MM.1S (cell line): Measurements from ENCODE around the gene SREBF2.

Experiments used
- DNase-seq: peaks from one replicate; pipeline ENCODE4 v3.0.0-alpha.2; 2015
- H2AFZ ChIP-seq: fragments of 300-600 bp; sonication (generic); 2 replicates; pipeline ENCODE4 v1.6.0; 2016; ENCODE audit warnings: antibody characterized with exemption, low read length
- H3F3A ChIP-seq: fragments of 300-600 bp; sonication (generic); 2 replicates; pipeline ENCODE4 v1.6.1; 2016; ENCODE audit warnings: mild to moderate bottlenecking, antibody characterized with exemption, low read length, moderate library complexity, mixed read lengths; ENCODE audit not compliant: insufficient read depth
- H3K27ac ChIP-seq: fragments of 300-600 bp; sonication (generic); 2 replicates; pipeline ENCODE4 v1.5.1; 2016; ENCODE audit warnings: mild to moderate bottlenecking, low read length
- H3K27me3 ChIP-seq: fragments of 300-600 bp; sonication (generic); replicated peaks from 2 replicates; pipeline ENCODE4 v1.6.0; 2016; ENCODE audit warnings: low read length; ENCODE audit not compliant: insufficient read depth
- H3K36me3 ChIP-seq: fragments of 300-600 bp; sonication (generic); replicated peaks from 2 replicates; pipeline ENCODE4 v1.6.1; 2016; ENCODE audit warnings: mild to moderate bottlenecking, low read length, mixed read lengths; ENCODE audit not compliant: insufficient read depth
- H3K4me1 ChIP-seq: fragments of 300-600 bp; sonication (generic); 2 replicates; pipeline ENCODE4 v1.6.1; 2016; ENCODE audit warnings: low read length, mixed read lengths
- H3K4me2 ChIP-seq: fragments of 300-600 bp; sonication (generic); 2 replicates; pipeline ENCODE4 v1.6.0; 2016; ENCODE audit warnings: low read depth, low read length
- H3K4me3 ChIP-seq: fragments of 300-600 bp; sonication (generic); 2 replicates; pipeline ENCODE4 v1.5.1; 2016; ENCODE audit warnings: low read length, mixed read lengths
- H3K79me2 ChIP-seq: fragments of 300-600 bp; sonication (generic); 2 replicates; pipeline ENCODE4 v1.6.1; 2016; ENCODE audit warnings: mixed run types, low read length, mixed read lengths
- H3K9ac ChIP-seq: fragments of 300-600 bp; sonication (generic); 2 replicates; pipeline ENCODE4 v1.6.1; 2016; ENCODE audit warnings: low read length, mixed read lengths
- H3K9me2 ChIP-seq: fragments of 300-600 bp; sonication (generic); replicated peaks from 2 replicates; pipeline ENCODE4 v1.6.1; 2016; ENCODE audit warnings: mild to moderate bottlenecking, low read length, mixed read lengths; ENCODE audit not compliant: insufficient read depth
- H3K9me3 ChIP-seq: fragments of 300-600 bp; sonication (generic); replicated peaks from 2 replicates; pipeline ENCODE4 v1.6.1; 2016; ENCODE audit warnings: mild to moderate bottlenecking, low read length, mixed read lengths; ENCODE audit not compliant: insufficient read depth
- H4K20me1 ChIP-seq: fragments of 300-600 bp; sonication (generic); 2 replicates; pipeline ENCODE4 v1.6.1; 2016; ENCODE audit warnings: mild to moderate bottlenecking, low read length, moderate library complexity, mixed read lengths; ENCODE audit not compliant: insufficient read depth
- CTCF ChIP-seq: fragments of 300-600 bp; sonication (generic); IDR thresholded peaks from 2 replicates; pipeline ENCODE4 v1.5.1; 2016; ENCODE audit warnings: antibody characterized with exemption, low read length, mixed read lengths
- EZH2 ChIP-seq: fragments of 300-600 bp; sonication (generic); optimal IDR thresholded peaks from 2 replicates; pipeline ENCODE3; 2017; ENCODE audit warnings: low read depth, mild to moderate bottlenecking, antibody characterized with exemption, low read length, mixed read lengths
- EZH2phosphoT487 ChIP-seq: fragments of 300-600 bp; sonication (generic); IDR thresholded peaks from 2 replicates; pipeline ENCODE4 v1.6.1; 2018; ENCODE audit warnings: antibody characterized with exemption, low read length

The SREBF2 gene

GRCh38 chr22:41826021-41826420 lies 6.9 kb upstream of the SREBF2 start:
- H3K4me2 ChIP-seq, result no peak overlapping the region
- no peak for DNase-seq
- H3K9ac ChIP-seq, result no peak overlapping the region
- TF ChIP-seq CTCF, result no peak
- no peak for TF ChIP-seq EZH2
- no peak for TF ChIP-seq EZH2phosphoT487
- no peaks in the 10 kb centered on the region for H3K9me2 ChIP-seq
- H4K20me1 ChIP-seq, result no peaks in the 10 kb centered on the region
- no peaks in the 10 kb centered on the region for H3K79me2 ChIP-seq
- no peak overlapping the region for H3K4me3 ChIP-seq
- H3K9me3 ChIP-seq, result no peaks in the 10 kb centered on the region
- H3F3A ChIP-seq, result peaks cover 23% of the 10 kb centered on the region
- no peaks in the 10 kb centered on the region for H3K36me3 ChIP-seq
- H3K4me1 ChIP-seq, result peaks cover 30% of the 10 kb centered on the region
- H2AFZ ChIP-seq, result no peak overlapping the region
- no peak overlapping the region for H3K27ac ChIP-seq
- no peaks in the 10 kb centered on the region for H3K27me3 ChIP-seq

GRCh38 chr22:41826430-41827383 lies 6.2 kb upstream of the SREBF2 start:
- H3K4me3 ChIP-seq, result no peak overlapping the region
- no peaks in the 10 kb centered on the region for H3K36me3 ChIP-seq
- peak overlapping the region; percentile 45; the same call in 1 of the 2 replicates for H3K27ac ChIP-seq
- no peak overlapping the region for H2AFZ ChIP-seq
- peaks cover 35% of the 10 kb centered on the region for H3K4me1 ChIP-seq
- H3K9ac ChIP-seq, result 0 out of 2 replicates have a peak overlapping the region, but pooled peaks have one; percentile 3
- no peaks in the 10 kb centered on the region for H4K20me1 ChIP-seq
- DNase-seq, result no peak
- TF ChIP-seq CTCF, result no peak
- no peaks in the 10 kb centered on the region for H3K27me3 ChIP-seq
- peak overlapping the region; percentile 38 for H3K4me2 ChIP-seq
- H3F3A ChIP-seq, result peaks cover 29% of the 10 kb centered on the region
- no peaks in the 10 kb centered on the region for H3K9me2 ChIP-seq
- H3K79me2 ChIP-seq, result no peaks in the 10 kb centered on the region
- H3K9me3 ChIP-seq, result no peaks in the 10 kb centered on the region

DNA sequence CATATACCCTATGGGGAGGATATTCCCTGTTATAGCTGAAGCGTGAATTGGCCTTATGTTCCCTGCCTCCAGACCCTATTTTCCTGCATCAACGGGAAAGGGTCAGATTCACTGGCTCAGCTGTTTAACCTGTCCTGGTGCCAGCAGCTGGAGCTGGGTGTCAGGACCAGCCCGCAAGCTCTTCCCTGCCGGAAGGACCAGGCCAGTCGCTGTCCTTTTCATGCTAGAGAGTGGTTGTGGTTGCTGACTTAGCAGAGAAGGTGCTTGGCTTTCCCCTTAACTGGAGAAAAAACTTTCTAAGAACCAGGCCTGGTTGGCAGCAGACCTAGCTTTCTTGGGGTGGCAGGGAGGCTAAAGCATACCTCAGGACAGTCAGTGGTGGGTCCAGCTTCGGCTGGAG lies 5.2 kb upstream of the SREBF2 start:
- H3K27ac ChIP-seq, result peak overlapping the region; percentile 45; the same call in 1 of the 2 replicates
- H3K9ac ChIP-seq, result no peak overlapping the region
- TF ChIP-seq EZH2phosphoT487, result no peak
- TF ChIP-seq EZH2, result no peak
- no peak for TF ChIP-seq CTCF
- H3K36me3 ChIP-seq, result no peaks in the 10 kb centered on the region
- 0 out of 2 replicates have a peak, but pooled peaks cover 5% of the 10 kb centered on the region for H3K79me2 ChIP-seq
- H2AFZ ChIP-seq, result no peak overlapping the region
- DNase-seq, result peak; percentile 80
- H3K27me3 ChIP-seq, result no peaks in the 10 kb centered on the region
- H3K4me3 ChIP-seq, result no peak overlapping the region
- H4K20me1 ChIP-seq, result no peaks in the 10 kb centered on the region
- peaks cover 35% of the 10 kb centered on the region for H3F3A ChIP-seq
- H3K4me1 ChIP-seq, result peaks cover 41% of the 10 kb centered on the region
- no peaks in the 10 kb centered on the region for H3K9me2 ChIP-seq
- no peaks in the 10 kb centered on the region for H3K9me3 ChIP-seq
- H3K4me2 ChIP-seq, result peak overlapping the region; percentile 38
